DMS153 treated with DMSO at 0.1 percent for 48 hours (cell line): ENCODE results near the gene GBP2.

Experiments used
- DNase-seq: peaks from one replicate; lab custom pipeline; 2025; ENCODE audit not compliant: unreplicated experiment; lab: John Stamatoyannopoulos, UW

Gene GBP2, protein sequence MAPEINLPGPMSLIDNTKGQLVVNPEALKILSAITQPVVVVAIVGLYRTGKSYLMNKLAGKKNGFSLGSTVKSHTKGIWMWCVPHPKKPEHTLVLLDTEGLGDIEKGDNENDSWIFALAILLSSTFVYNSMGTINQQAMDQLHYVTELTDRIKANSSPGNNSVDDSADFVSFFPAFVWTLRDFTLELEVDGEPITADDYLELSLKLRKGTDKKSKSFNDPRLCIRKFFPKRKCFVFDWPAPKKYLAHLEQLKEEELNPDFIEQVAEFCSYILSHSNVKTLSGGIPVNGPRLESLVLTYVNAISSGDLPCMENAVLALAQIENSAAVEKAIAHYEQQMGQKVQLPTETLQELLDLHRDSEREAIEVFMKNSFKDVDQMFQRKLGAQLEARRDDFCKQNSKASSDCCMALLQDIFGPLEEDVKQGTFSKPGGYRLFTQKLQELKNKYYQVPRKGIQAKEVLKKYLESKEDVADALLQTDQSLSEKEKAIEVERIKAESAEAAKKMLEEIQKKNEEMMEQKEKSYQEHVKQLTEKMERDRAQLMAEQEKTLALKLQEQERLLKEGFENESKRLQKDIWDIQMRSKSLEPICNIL

DNA sequence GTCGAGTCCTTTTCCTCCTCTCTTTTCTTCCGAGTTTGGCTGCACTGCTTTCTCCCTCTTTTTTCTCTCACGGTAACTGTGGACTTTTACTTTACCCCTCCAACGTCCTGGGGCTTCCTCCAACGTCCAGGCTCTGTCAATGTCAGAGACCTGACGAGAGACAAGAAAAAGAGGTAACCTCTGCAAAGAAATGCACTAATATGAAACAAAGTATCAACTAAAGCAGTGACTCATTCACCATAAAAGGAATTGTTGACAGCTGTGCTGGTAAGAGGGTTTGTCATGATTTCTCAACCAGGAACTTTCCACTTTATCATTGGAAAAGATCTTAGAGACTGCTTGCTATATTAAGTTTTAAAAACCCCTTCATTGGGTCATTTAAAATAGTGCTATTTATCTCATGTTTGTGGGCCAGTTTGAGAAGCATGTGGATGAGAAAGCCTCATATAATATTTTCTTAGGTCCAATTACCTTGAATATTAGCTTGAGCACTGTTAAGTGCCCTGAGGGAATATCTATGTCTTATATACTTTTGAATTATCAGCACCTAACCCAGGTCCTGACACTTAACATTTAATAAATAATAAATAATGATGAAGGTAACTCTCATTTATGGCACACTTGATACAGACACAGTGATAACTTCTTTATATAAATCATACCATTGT is at the start of gene GBP2:
Gene GBP2 (minus strand): TSS at position 202 of the 668 bp plus-strand sequence. CDS start 4,148 bp downstream, outside the sequence.
- no peak for DNase-seq

DNA sequence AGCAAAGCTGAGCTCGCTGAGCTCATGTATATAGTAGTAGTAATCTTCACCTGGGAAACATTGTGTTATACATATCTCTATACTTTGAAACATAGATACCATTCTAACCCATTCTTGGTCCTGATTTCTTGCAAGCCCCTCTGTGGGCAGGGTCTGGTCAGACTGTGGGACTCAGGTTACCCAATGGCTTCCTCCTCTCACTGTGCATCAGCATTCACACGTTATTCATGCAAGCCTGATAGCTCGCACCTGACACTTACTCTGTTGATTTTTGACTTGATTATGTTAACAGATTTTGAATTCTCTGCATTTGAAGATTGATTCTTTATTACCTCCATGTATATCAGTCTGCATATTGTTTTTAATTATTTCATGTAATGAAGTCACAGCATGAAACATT is 48.6 kb upstream of the GBP2 start:
- DNase-seq: no peak

DNA sequence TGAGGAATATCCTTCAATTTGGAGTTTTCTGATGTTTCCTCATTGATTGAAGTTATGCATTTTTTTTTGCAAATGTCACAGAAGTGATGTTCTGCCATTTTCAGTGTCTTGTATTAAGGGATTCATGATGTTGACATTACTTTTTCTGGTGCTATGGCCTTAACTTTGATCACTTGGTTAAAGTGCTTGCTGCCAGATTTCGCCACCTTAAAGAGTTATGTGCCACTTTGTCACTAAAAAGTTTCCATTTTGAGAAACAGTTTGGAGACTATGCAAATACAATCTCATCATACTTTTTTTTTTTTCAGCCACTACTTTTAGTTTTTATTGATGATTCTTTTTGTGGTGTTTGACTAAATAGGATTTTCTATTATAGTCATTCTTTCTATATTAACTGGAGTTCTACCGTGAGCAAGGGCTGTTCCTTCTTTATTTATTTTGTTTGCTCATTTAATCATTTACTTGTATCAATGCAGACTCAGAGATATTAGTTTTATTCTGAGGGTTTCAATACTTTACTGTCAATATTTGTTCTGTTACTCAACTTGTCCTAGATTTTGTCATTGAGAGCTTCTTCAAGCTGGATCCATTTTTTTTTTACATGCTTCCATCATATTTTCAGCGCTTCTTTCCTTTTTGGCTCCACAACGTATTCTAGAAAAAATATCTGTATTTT is 46.7 kb upstream of the GBP2 start:
- no peak for DNase-seq

DNA sequence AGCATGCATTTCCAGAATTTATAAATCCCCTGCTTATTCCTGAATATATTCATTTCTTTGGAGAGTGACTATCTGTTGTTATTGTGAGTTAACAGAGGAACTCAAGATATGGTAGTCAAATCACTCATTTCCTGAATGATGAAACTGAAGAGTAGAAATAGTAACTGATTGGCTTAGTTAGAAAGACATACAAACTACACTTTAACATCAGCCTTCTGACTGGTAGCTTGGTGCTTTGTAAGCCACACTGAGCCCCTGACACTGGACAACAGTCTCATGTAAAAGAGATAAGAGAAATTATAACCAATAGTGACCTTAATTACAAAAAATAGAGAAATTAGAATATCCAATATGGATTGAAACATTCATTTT is 45.1 kb upstream of the GBP2 start:
- DNase-seq: no peak

DNA sequence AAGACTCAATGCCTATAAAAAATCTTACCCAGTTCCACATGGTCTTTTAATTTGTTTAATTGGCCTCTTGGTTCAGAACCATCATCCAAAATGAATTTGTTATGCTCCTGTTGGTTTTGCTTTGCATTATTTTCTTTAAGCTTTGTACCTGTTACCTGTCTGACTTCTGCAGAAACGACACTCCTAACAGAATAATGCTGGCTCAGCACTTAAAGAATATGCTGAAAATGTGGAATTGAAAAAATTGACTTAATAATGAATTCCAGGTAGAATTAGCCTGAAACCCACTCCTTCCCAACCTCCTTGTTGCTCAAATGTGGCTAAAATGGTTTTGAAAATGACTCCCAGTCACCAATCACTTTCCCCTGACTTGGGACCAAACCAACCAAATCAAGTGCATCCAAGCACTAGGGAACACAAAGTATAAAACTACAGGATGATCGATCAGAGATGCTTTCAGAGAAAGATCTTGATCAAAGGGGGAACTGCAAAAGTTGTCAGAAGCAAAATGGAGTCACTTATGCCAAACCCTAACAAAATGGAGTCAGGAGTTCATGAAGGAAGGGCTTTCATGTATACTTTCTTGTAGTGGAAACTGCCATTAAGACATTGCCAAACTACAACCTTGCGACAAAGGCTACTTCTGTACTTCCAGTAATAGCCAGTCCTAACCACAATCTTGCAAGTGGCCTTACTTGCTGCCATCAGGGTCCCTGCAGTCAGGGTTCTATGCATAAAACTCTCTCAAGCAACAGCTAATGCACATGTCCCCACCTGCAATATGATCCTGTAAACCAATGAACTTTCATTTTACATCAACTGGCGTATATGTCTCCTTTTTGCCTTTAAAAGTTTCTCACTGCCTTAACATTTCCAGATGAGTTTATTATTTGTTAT is 44.5 kb upstream of the GBP2 start:
- DNase-seq: no peak

DNA sequence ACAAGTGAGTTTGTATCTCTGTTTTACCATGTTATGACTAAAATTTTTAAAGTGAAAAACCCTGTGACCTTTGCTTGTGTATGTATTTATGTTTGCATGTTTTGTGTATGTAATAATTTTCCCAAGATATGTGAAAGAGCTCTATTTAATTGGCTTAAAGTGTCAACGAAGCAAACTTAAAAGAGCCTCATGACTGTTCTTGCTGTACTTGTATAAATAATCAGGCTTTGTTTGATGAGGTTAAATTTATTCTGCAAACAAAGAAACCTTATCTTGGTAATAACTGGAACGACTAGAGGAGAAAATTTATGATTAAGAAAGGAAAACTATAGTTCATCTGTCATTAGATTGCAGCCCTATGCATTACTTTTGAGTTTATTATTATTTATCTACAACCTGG is 43.3 kb upstream of the GBP2 start:
- DNase-seq: no peak

DNA sequence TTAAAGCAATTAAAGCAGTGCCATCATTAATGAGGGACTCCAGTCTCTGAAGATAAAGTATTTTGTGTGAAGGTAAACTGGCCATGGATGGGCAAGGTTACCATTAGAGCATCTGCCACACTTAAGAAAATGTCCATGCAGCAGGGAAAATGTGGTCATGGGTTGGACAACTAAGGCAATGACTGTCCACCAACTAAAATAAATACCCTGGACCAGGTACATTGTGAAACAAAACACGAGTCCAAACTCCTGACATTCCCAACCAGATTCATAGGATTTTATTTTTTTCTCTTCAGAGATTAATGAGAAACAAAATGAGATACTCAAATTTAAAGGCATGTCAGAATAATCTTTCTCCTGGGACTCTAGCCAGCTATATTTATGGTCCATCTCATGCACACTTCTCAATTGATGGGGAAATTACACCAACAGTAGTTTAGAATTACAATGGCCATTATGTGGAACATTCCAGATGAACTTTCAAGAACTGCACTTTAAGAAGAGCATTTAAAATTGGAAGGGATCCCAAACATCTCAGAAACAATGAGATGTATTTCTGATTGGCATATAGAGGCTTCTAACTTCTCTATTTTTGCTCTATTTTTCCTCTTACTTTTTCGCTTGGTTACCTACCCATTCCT is 41.8 kb upstream of the GBP2 start:
- DNase-seq: no peak

DNA sequence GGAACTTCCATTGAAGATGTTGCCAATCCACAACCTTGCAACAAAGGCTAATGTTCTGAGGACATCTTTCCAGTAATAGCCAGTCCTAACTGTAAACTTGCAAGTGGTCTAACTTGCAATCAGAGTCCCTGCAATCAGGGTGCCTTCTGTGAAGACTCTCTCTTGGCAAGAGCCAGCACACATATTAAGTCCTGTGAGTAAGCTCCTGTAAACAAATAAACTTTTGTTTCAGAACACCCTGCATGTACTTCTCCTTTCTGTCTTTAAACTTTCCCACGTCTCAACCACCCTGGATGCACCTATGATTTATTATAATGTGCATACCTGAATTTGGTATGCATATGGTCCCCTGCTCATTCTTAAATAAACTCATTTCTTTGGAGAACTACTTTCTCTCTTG is 40.8 kb upstream of the GBP2 start:
- DNase-seq: no peak

DNA sequence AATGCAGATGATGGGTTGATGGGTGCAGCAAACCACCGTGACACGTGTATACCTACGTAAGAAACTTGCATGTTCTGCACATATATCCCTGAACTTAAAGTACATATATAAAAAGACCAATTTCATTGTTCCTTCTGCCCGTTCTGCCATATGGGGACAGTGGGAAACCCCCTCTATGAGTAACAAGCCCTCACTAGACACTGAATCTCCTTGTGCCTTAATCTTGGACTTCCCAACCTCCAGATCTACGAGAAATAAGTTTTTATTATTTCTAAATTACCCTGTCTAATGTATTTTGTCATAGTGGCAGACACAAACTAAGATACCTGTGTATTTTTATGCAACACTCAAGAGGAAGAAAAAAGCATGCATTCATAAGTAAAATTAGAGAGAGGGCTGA is 39.9 kb upstream of the GBP2 start:
- no peak for DNase-seq

DNA sequence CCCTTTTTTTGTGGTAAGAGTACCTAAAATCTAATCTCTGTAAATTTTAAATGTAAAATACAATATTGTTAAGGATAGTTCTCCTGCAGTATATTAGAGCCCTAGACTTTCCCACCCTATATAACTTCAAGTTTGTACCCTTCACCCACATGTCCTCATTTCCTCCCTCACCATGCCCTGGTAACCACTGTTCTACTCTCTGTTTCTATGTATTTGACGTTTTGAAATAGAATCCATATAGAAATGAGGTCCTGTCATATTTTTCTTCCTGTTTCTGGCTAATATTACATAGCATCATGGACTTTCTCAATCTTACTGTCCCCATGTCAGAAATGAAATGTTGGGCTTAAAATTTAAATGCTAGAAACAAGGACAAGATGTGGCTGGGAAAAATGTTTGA is 25.1 kb upstream of the GBP2 start:
- no peak for DNase-seq

DNA sequence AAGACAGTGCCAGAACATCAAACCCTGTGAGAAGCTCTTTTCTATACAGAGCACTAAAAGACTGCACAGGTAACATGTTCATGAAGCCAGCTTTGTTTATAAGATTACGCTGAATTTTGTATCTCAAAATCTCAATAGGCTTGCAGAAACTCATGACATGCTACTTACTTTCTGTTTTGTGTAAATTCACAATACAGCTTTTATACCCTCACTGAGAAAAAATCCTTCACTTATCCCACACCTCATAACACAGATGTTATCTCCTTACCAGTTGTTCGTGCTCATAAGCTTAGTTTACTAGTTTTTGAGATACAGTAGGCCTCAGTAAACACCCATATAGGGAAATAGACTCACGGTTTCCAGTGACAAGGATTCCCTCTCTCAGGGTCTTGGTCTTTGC is 24.1 kb upstream of the GBP2 start:
- no peak for DNase-seq

DNA sequence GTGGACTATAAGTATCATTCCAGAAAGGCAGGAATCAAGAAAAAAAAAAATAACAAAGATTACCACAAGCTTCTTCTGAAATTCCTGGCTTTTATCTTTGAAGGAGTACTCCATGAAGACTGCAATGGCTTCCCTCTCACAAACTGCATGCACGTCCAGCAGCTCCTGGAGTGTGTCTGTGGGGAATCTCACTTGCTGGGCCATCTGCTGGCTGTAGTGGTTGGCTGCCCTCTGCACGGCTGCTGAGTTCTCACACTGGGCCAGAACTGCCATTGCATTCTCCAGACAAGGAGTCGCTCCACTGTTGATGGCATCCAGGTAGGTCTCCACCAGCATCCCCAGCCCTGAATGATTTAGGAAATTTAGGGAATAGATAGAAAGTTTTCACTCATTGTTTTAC is 23.3 kb upstream of the GBP2 start:
- no peak for DNase-seq

DNA sequence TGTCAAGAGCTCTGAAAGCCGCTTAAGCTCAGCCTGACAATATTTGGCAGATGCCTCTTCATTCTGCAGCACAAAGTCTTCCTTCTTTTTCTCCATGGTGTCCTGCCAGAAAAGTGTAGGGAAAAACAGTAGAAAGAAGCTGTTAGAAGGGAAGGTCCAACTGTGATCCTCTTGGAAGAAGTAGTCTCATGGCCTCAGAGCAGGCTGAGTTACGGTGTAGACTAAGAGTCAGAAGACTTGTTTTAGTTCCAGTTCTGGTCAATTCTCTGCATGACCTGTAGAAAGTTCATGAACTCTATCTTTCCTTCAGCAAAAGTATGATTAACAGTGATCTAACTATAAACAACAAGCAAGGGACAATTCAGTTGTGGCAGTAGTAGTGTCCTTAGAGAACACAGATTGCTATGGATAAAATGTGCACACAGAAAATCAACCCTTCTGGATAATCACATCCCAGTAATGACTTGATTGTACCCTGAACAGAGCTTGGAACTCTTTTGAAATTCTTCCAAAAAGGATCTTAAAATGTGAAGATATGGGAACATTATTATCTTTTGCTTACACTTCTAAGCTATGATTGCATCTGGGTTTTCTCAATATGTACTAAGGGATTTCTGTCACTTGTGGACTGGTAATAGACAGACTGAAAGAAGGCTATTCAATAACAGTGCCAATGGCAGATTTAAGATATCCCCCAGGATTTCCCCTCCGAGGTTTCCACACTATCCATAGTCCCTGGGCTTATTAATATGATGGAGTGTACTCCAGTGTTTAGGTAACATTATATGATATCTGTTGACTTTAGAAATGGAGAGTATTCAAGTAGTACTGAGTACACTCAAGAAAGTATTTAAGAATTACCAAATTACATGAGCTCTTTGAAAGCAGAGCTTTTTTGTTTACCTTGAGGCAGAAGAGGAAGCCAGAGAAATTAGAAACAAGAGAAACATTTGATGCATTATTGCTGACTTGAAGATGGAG is 22.1 kb upstream of the GBP2 start:
- no peak for DNase-seq

DNA sequence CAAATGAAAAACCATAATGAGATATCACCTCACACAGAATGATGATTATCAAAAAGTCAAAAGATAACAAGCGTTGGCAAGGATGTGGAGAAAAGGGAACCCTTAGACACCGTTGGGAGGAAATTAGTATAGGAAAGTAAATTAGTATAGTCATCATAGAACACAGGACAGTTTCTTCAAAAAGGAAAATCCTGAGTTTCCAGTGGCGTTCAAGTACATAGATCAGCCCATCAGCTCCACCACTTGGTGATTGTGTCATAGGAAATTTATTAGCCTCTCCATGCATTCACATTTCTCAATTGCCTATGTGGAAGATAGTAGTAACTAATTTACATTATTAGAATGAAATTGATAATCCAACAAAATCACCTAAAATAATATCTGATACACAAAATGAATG is 20.8 kb upstream of the GBP2 start:
- DNase-seq: no peak

DNA sequence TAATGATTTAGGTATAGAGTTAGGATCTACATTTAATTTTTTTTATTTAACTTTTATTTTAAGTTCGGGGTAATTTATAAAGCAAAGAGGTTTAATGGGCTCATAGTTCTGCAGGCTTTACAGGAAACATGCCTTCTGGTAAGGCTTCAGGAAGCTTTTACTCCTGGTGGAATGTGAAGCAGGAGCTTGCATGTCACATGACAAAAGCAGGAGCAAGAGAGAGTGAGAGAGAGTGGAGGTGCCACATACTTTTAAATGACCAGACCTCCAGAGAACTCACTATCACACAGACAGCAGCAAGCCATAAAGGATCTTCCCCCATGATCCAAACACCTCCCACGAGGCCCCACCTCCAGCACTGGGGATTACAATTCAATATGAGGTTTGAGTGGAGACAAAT is 17.6 kb upstream of the GBP2 start:
- no peak for DNase-seq

DNA sequence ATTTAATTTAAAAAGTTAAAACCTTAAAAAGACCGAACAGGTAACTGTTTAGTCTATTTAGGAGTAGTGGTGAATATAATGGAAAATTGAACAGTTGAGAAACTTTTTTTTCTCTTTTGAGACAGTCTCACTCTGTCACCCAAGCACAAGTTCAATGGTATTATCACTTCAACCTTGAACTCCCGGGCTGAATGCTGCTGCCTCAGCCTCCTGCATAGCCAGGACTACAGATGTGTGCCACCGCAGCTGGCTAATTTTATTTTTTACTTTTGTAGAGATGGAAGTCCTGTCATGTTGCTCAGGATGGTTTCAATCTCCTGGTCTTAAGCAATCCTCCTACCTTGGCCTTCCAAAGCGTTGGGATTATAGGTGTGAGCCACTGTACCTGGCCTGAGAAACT is 16.2 kb upstream of the GBP2 start:
- no peak for DNase-seq

DNA sequence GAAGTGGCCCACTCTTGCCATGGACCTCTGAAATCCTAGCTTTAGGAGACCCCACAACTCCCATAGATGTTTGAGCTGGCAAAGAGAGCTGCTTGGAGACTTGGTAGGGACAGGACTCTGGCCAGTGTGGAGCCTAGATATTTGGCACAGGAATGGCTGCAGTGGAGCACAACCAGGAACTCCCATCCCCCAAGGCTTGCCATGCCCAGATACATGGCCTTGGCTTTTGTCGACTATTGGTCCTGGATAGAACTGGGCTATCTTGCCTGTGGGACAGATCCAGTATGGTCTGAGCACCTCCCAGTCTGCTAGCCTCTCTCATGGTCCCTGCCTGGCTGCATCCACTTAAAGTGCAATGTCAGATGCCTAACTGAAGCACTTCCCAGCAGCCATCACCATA is 7.8 kb upstream of the GBP2 start:
- no peak for DNase-seq

DNA sequence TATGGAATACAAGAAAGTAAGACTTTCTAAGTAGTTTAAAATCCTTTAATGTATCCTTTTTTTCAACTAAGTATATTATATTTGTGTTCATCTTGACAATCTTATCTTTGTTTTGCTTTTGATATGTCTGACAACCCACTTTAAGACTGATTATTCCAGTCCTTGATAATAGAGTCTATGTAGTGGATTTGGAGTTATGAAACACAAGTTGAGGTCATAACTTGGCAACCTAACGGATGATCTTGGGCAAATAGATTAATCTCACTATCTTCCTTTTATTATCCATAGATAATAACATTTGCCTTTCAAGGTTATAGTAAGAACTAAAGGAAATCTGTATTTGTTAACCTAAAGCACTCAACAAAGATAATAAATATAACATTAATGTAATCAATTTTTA is 4.8 kb upstream of the GBP2 start:
- DNase-seq: no peak

DNA sequence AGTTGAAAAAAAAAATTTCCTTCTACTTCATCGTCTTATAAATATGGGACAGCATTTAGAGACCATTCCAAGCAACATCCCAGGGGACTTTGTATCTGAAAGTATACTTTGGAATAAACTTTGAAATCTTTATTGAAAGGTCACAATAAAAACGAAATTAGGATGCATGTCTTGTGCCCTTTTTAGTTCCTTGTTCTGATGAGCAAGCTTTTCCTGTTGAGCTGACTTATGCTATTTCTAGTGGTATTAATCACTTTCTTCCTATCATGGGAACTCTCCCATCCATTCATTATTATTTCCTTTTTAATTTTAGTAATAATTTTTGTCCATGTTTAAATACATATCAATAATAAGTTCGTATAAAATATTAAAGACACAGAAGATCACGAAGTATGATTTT is 4.0 kb upstream of the GBP2 start:
- no peak for DNase-seq
